Fibroblast of peridontal ligament (primary cell): ENCODE data around the gene CCDC68.
A peak's percentile ranks its signal among the peaks of the same experiment; 100 is the strongest.

Experiments
- DNase-seq: peaks from one replicate; pipeline ENCODE4 v3.0.0-alpha.2; 2010; ENCODE audit errors: extremely low read depth

The CCDC68 gene

DNA sequence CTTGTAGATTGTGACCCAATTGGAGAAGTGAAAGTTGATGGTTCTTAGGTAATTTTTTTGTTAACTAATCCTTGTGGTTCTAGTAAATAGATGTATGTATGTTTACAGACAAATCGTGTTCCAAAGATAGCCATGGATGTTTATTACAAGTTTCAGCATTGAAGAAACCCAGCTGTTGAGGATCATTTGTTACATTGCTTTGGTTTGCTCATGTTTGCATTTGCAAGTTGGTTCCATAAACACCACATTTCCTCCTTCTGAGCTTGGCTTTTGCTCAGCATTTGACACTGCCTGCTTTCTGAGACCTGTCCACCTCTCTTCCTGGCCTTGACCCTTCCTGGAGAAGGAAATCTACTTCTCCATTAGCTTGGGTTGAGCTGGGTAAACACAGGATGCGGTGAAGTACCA, 1.8 kb upstream of the CCDC68 start:
- peak; percentile 81 for DNase-seq

DNA sequence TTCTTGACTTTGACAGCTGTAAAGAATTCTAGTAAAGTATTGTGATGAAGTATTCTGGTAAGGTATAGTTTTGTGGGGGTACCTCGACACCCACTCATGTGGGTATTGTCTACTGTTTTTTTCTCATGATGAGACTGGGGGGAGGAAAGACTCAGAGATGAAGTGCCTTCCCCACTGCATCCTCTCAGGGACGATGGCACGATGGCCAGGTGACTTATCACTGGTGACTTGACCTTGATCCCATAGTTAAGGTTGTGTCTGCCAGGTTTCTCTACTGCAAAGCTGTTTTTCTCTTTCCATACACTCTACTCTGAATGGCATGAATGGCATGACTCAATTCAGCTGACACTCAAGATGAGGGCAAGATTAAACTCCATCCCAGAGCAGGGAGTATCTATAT, 936 bp upstream of the CCDC68 start:
- no peak for DNase-seq

DNA sequence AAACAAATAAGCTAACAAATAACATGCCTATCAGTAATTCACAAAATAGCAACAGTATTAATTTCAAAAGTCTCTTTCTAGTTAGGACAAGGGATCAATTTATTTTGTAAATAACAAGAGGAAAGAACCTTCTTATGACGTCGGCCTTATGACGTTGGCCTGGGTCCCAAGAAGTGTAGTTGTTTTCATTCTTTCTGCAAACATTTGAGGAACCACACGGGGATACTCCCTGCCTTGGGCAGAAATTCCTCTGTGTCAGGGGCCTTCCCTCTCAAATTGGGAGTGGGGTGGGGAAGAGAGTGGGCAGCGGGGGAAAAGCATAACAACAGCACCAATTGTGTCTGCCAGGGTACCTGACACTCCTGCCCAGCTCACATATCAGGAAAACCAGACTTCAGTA, 1.3 kb downstream of the CCDC68 start:
- DNase-seq: peak; percentile 34

DNA sequence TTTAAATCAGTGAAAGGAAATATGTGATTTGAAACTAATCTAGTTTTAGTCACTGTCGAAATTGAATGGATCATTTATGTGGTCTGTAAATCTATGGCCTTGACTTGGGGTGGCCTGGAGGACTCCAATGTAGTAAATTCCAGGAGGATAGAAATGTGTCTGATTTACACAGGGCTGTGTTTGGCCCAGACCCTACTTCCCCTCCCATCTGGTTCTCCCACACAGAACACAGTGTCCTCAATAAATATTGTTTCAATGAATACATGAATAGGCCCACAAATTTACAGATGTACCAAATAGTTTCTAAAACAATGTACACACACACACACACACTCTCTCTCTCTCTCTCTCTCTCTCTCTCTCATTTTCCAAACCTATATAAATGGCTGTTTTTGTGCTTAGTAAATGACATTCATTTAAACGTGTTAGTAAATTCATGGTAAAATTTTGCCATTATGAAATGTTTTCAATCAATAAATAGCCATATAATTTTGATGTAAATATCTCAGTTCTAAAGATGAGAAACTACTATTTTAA, 1.9 kb downstream of the CCDC68 start:
- no peak for DNase-seq

DNA sequence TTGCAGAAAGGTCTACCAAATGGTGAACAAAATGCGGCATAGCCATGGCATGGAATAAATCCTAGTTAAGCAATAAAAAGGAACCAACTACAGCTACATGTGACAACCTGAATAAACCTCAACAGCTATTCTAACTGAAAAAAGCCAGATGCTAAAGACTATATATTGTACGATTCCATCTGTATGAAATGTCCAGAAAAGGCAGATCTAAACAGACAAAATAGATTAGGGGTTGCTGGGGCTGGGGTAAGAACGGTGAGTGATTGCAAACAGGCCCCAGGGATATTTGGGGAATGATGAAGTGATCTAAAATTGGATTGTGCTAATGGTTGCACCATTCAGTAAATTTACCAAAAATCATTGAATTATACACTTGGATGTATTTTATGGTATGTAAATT, 2.8 kb downstream of the CCDC68 start:
- no peak for DNase-seq

DNA sequence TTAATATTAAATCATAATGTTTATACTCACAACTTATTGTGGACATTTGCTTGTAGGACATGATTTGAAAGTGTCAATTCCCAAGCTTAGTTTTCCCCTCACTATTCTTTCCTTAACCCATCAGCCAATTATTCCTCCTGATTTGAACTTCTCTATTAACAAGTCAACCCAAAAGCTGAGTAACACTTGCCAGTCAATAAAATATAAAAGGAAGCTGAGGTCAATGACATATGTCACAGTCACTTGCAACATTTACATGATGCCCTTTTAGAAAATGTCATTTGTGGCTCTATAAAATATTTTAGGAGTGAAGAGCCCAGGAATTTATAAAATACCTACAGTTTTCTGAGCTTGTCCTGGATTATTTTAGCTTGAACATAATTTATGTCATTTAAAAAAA, 7.2 kb downstream of the CCDC68 start:
- DNase-seq: no peak

DNA sequence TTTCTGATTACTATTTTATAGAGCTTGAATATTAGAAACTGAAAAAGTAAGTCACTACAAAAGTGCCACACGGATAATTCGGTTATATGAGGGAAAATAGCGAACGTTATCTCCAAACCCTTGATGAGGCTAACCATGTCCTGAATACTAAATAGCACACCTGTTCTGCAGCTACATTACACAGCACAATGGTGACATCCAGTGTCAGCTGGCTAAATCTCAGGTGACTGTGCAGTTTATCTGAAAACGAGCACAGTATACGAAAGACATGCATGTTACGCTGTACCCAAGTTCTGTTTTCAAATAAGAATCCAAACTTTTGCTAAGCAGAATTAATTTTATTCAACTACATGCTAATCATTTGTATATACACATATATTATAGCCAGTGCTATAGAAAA, 9.0 kb downstream of the CCDC68 start:
- DNase-seq: no peak

DNA sequence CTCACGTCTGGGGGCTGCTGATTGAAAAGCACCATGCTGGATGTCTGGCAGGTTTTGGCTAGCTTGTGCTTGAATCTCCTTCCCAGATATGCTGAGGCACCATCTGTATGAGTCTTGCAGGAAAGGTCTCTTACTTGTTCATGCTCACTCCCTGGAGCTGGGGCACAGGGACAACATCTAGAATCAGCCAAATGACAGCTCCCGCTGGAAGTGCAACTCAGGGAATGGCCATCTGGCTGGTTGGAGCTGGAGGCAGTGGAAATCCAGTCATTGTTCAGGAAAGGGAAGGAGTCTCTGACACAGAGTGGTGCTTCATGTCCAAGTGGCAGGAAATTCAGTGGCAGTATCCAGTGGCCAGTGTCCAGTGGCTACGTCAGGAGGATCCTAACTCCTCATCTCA, 9.7 kb downstream of the CCDC68 start:
- DNase-seq: no peak

DNA sequence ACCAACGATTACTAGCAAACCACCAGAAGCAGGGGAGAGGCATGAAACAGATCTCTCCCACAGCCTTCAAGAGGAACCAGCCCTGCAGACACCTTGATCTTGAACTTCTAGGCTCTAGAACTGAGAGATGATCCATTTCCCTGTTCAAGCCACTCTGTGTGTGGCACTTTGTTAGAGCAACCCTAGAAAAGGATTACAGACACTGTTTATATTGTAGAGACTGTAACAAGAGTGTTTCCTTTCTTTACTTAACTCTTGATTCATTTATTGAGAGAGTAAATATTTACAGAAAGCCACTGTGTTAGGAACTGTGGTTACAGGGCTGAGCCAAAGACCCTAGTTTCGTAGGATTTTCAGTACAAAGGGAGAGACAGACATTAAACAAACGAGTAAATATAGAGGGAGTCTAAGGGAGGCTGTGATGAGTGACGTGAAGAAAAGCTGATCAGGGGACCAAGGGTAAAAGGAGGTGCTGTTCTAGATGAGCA, 10.9 kb downstream of the CCDC68 start:
- DNase-seq: peak; percentile 29

DNA sequence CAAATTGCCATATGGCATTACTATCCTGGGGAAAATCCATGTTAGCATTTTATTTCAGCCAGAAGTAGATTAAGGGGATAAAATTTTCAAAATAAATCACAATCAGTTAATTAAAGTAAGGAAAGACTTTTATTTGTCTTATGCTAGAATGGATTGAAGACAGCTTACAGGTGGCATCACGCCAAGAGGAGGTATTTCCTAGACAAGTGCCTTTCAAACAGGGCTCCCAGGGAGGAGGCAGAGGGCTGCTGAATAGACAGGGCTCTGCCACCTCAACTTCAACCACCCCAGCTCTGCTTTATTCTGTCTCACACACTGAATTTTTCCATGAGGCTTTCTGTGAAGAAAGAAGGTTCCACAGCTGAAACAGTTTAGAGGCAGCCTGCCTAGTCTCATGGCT, 12.2 kb downstream of the CCDC68 start:
- no peak for DNase-seq

DNA sequence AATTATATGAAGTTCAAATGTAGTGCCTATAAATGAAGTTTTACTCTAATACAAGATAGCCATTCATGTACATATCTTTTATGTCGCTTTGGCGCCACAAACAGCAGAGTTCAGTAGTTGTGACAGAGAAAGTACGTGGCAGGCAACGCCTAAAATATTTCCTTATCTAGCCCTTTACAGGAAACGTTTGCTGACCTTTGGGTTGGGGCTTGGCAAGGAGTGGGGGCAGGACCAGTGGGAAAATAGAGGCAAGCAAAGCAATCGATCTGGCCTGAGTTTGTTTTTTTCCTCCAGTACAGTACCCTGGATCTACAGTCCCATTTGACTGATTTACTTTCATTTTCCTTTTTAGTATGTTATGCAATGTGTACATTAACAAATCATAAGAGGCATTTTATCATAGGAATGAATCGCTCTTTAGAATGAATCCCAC, 13.1 kb downstream of the CCDC68 start:
- DNase-seq: peak; percentile 29

DNA sequence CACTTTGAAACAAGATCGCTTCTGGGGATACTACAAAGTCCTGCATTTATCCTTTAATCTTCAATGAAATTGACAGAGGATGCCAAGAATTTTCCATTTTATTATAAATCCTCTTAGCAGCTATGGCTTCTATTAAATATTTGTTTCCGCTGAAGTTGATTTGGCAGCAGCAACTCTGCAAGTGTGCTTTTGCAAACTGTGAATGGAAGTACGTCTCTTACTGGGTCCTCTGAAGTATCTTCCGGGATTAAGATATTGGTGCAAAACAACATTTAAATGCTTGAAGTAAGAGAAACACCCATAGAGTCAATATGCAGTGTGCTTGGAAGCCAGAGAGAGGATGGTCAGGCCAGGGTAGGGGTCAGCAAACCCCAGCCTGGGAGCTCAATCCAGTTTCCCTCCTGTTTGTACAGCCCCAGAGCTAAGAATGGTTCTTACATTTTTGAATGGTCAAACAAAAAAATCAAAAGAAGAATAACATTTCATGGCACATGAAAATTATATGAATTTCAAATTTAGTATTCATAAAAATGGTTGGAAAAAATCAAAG, 13.6 kb downstream of the CCDC68 start:
- no peak for DNase-seq

DNA sequence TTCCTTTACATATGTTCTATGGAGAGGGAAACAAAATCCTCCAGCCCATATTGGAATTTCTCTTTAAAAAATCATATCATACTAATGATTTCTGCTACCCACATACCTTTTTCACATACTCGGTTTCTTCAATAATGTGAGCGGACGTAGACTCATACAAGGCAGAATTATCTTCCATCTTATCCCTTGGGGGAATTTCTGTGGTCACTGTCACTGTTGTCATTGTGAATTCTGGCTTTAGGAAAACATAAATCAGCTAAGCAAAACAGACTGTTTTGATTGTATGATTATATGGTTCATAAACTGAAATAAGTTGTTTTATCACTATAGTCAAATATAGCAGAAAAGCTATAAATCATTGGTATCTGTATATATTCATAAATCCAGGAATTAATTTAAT, 16.7 kb downstream of the CCDC68 start:
- DNase-seq: no peak

DNA sequence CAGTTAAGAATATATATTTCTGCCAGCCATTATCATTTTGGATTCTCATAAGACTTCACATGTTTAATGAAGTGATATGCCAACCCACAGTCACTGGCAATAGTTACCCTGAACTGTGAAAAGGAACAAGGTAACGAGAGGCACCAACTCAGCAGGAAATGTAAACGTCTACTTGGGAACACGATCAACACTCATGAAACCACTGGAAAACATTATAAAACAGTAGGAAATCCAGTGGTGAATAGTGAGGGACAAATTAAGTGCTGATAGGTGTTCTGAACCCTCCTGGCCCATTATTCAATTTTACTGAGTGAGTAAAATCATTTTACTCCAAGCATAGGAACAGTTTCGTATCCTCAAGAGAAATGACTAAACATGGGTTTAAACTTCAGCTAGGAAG, 17.1 kb downstream of the CCDC68 start:
- DNase-seq: no peak

DNA sequence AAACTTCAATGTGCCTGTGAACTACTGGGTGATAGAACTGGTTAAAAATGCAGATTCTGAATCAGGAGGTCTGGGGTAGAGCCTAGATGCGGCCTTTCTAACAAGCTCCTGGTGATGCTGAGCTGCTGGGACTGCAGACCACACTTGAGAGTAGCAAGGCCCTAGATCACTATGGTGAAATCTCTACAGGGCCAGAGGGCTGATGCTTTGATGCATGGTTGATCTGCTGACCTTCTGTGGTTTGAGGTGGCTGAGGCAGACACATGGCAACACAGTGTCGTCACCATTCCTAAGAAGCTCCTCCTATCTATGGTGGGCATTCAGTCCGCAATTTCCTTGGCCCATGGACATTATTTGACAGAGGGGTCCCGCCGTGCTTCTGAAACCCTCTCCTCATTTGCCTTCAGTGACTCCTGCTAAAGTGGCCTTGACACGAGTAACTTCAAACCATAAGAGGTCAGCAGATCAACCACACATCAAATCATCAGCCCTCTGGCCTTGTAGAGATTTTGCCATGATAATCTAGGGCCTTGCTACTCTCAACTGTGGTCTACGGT, 19.8 kb downstream of the CCDC68 start:
- no peak for DNase-seq

DNA sequence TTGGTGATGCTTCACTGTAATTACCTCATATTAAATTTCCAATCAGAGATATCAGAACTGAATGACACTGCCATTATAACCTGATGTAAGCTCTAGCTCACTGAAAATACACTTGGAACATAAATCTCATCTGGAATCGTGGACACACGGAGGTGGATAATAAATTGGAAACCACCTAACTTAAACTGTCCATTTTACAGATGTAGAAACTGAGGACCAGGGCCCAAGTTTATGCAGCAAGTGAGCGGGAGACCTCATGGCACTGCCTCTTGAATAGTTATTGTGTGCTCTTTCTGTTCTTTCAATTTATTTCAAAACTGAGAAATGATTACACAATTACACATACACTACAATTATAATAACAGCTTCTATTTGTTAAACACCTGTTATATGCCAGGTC, 20.8 kb downstream of the CCDC68 start:
- no peak for DNase-seq

DNA sequence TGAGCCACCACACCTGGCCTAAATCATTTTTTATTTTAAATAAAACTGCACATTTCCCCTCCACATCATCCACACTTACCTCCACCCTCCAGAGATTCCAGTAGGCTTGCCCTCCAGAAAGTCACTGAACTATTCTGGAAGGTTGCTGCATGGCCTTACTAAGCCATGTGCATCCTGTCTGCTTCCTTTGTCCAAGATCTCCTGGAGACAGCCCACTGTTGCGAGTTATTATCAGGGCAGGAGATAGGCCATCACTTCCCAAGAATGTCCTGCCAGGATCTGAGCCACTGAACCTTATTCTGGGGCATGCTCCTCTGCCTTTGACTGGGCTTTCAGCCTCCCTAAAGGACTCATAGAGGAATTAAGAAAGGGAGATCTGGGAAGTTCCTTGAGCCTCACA, 26.8 kb downstream of the CCDC68 start:
- DNase-seq: no peak

DNA sequence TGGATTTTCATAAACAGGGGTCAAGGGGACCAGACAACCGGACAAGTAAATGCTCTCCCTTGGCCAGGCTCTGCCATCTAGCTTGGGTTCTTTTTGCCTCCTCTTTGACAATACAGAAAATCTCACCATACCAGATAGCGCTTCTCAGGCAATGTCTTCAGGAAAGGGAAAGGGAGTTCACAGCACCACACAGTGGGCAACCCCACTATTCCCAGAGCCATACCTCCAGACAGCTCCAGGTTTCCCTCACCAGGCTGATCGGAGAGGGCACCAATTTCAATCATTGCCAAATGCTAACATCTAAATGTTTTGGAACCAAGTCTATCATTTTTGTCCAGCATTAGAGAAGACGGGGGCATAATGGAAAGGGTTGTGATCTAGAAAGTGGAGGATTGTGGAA, 28.1 kb downstream of the CCDC68 start:
- no peak for DNase-seq

DNA sequence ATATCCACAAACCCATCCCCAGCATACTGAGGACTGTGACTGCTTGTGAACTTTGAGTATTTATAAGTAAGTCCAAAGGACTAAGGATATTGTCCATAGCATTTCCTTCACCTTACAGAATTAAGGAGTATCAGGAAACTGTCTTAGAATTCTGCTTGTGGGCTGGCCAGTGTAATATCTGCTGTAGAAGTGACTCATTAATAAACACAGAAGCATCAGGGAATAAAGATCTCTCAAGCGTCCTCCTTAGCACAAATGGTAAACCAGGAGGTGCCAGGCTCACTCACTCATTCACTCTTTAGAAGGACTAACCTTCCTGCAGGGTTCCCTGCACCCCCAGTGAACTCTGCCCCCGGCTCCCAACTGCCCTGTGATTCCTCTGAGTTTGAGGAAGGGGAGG, 31.0 kb downstream of the CCDC68 start:
- no peak for DNase-seq

DNA sequence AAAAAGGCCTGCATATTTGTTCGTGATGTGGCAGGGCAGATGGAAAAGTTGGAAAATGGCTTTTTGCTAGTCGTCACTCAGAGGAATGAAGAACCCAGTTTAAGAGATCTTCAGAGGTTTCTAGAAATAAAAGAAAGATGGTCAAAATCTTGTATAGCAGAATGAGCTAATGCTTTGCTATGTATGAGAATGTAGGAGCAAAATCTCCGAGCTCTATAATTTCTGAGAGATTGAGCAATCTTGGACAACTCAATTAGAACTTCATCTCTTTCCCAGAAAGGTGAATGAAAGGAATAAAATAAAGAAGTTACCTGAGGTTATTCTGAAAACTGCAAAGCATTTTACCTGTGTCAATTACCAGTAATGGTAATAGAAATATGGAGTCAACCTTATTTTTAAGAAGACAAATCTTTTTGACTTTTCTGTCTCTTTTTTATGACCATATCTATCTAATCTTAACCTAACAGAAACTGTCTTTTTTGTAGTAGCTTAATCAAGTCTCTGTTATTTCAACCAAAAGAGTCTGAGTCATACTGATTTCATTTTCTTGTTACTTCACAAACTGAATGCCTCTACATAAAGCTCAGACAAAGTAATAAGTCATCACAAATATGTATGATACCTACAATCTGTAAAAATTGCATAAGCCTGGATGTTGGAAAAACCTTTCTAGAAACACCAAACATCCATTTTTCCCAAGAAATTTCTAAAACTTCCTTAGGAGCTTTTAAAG, 32.5 kb downstream of the CCDC68 start:
- DNase-seq: peak; percentile 59

DNA sequence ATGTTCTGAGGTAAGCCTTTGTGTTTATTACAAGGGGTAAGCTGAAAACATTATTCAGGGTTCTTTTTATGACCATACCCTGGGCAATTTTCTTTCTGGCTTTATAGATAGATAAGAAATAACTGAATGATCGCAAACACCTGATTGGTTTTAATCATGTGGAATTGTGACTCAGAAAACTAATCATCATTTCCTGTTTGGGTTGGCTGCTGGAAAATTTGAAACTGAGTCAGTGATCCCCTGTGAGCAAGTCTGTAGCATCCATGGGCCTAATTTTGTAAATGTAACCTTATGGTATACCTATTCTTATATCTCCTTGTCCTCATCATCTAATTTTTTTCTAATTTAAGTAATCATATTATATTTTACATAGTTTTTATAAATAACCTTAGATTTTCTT, 34.3 kb downstream of the CCDC68 start:
- no peak for DNase-seq

DNA sequence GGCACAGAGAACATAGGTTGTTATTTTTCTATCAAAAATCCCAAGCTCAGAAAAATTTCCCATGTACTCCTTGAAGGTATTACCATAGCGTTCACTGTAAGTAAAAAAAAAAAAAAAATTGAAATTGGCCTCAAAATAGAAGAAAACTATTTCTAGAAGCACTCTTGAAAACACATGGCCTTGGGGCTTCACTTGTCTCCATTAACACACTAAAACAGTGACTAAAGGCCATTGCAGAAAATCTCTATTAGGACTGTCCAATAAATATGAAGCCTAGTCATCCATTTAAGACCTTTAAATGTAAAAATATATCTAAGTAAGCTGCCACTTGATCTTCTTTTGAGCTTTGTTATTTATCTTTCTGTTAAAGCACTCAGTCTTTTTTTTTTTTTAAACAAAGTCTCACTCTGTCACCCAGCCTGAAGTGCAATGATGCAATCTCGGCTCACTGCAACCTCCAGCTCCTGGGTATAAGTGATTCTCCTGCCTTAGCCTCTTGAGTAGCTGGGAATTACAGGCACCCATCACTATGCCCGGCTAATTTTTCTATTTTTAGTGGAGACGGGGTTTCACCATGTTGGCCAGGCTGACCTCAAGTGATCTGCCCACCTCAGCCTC, 35.8 kb downstream of the CCDC68 start:
- DNase-seq: no peak

DNA sequence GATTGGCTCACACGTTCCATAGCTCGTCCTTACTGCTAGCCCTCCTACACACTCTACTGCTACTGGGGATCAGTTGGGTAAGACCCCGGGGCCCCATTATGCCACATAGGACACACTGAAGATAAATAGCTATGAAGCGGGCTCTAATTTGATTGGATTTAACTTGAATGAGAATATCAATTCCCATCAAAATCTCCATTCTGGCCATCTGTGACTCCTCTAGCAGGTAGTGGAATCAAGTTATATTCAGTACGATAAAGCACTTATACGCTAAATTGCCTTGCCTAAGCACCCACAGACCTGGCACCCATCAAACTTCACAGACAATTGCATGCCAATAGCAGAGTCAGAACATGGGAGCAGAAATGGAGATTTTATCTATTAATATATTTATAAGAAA, 39.8 kb downstream of the CCDC68 start:
- DNase-seq: no peak
